ENCODE measurements around the gene NRAP. TPM values are rescaled to one million over a fixed set of nuclear protein-coding genes. Genes with fewer than 3 reads are reported as not detected.

NRAP gene
- total RNA-seq, 2 donors from 2014 or later: 229 to 610 TPM

DNA sequence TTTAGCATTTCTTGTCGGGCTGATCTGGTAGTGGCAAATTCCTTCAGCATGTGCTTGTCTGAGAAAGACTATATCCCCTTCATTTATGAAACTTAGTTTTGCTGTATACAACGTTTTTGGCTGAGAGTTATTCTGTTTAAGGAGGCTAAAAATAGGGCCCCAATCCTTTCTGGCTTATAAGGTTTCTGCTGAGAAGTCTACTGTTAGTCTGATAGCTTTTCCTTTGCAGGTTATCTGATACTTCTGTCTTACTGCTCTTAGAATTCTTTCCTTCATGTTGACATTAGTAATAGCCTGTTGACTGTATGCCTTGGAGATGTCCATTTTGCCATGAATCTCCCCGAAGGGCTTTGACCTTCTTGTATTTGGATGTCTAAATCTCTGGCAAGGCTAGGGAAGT lies 25.7 kb upstream of the NRAP start:
- H3K4me1 ChIP-seq: no peaks in the 10 kb centered on the region
- TF ChIP-seq, protein P1, sequence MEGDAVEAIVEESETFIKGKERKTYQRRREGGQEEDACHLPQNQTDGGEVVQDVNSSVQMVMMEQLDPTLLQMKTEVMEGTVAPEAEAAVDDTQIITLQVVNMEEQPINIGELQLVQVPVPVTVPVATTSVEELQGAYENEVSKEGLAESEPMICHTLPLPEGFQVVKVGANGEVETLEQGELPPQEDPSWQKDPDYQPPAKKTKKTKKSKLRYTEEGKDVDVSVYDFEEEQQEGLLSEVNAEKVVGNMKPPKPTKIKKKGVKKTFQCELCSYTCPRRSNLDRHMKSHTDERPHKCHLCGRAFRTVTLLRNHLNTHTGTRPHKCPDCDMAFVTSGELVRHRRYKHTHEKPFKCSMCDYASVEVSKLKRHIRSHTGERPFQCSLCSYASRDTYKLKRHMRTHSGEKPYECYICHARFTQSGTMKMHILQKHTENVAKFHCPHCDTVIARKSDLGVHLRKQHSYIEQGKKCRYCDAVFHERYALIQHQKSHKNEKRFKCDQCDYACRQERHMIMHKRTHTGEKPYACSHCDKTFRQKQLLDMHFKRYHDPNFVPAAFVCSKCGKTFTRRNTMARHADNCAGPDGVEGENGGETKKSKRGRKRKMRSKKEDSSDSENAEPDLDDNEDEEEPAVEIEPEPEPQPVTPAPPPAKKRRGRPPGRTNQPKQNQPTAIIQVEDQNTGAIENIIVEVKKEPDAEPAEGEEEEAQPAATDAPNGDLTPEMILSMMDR (IDR thresholded peaks at IDR 0.05): no peak
- DNase-seq (ENCODE audit: low spot score): no peak
- no peaks in the 10 kb centered on the region for H3K27me3 ChIP-seq
- peaks cover 13% of the 10 kb centered on the region for H3K36me3 ChIP-seq
- H3K27ac ChIP-seq: no peak overlapping the region
- H3K9me3 ChIP-seq: peaks cover 13 to 50% of the 10 kb centered on the region in 2 donors
- H3K4me3 ChIP-seq: no peak overlapping the region

- H3K27ac ChIP-seq: no peak overlapping the region
- H3K36me3 ChIP-seq: peaks cover 13% of the 10 kb centered on the region
- H3K27me3 ChIP-seq: no peaks in the 10 kb centered on the region
- H3K4me3 ChIP-seq: no peak overlapping the region
- TF ChIP-seq, protein P1 (IDR thresholded peaks at IDR 0.05): no peak
- H3K9me3 ChIP-seq: peaks cover 13 to 51% of the 10 kb centered on the region in 2 donors
- no peak for DNase-seq (ENCODE audit: low spot score)
- no peaks in the 10 kb centered on the region for H3K4me1 ChIP-seq
Observed at GRCh38 chr10:113689057-113689456, 25.2 kb upstream of the NRAP start.

GRCh38 chr10:113687037-113687436 lies 23.2 kb upstream of the NRAP start:
- Histone ChIP-seq H3K27me3 (no peaks in the 10 kb centered on the region), H3K4me3 (no peak overlapping the region), H3K27ac (no peak overlapping the region), H3K4me1 (peaks cover 0 to 1% of the 10 kb centered on the region in 2 donors), H3K9me3 (peaks cover 0 to 32% of the 10 kb centered on the region in 2 donors), H3K36me3 (peaks cover 3% of the 10 kb centered on the region)
- no peak for DNase-seq (ENCODE audit: low spot score)
- TF ChIP-seq, protein P1 (IDR thresholded peaks at IDR 0.05): no peak

- DNase-seq (ENCODE audit: low spot score): no peak
- Histone ChIP-seq H3K27me3 (no peaks in the 10 kb centered on the region), H3K27ac (no peak overlapping the region), H3K4me3 (no peak overlapping the region), H3K9me3 (peaks cover 0 to 32% of the 10 kb centered on the region in 2 donors), H3K36me3 (no peaks in the 10 kb centered on the region), H3K4me1 (peaks cover 0 to 11% of the 10 kb centered on the region in 2 donors)
- TF ChIP-seq, protein P1 (IDR thresholded peaks at IDR 0.05): no peak
Observed at GRCh38 chr10:113686028-113686427, 22.2 kb upstream of the NRAP start.

- H3K4me1 ChIP-seq: peaks cover 0 to 19% of the 10 kb centered on the region in 2 donors
- H3K36me3 ChIP-seq: no peaks in the 10 kb centered on the region
- no peaks in the 10 kb centered on the region for H3K27me3 ChIP-seq
- TF ChIP-seq, protein P1 (IDR thresholded peaks at IDR 0.05): no peak
- H3K4me3 ChIP-seq: no peak overlapping the region
- no peak overlapping the region for H3K27ac ChIP-seq
- peaks cover 0 to 32% of the 10 kb centered on the region in 2 donors for H3K9me3 ChIP-seq
- DNase-seq (ENCODE audit: low spot score): no peak
Observed at GRCh38 chr10:113683300-113683699, 19.5 kb upstream of the NRAP start.

Measured in right atrium auricular region (tissue), 2 donors.